ENCODE results near the gene SAMD11.
"Not testable (repeated sequence)": the region's sequence is repeated elsewhere in the genome, so short reads cannot be mapped to it uniquely, and the experiment has no call there.

Gene SAMD11

GRCh38 chr1:946811-947210 is 23.1 kb downstream of the SAMD11 start:
- DNase-seq = not testable (repeated sequence)

- DNase-seq = no peak
Measured at GRCh38 chr1:947958-948357, 24.2 kb downstream of the SAMD11 start.

GRCh38 chr1:950268-950667 is 26.5 kb downstream of the SAMD11 start:
- DNase-seq = no peak

- DNase-seq = no peak
Measured at GRCh38 chr1:950881-951280, 27.2 kb downstream of the SAMD11 start.

- no peak for DNase-seq
Measured at GRCh38 chr1:951364-951763, 27.6 kb downstream of the SAMD11 start.

GRCh38 chr1:952201-952600 is 28.5 kb downstream of the SAMD11 start:
- DNase-seq = no peak

GRCh38 chr1:952603-953002 is 28.9 kb downstream of the SAMD11 start:
- DNase-seq = no peak

- DNase-seq = no peak
Measured at GRCh38 chr1:953524-954320, 30.0 kb downstream of the SAMD11 start.

- DNase-seq = no peak
Measured at GRCh38 chr1:954927-955326, 31.2 kb downstream of the SAMD11 start.

GRCh38 chr1:955474-955873 is 31.8 kb downstream of the SAMD11 start:
- no peak for DNase-seq

GRCh38 chr1:956636-957035 is 32.9 kb downstream of the SAMD11 start:
- DNase-seq = no peak

GRCh38 chr1:958823-959730 is 35.4 kb downstream of the SAMD11 start, which contains the start of gene NOC2L:
NOC2L (minus strand) TSS chr1:959256; CDS start chr1:959240, 16 bp downstream.
- peak; percentile 85 to 93 for DNase-seq

- DNase-seq = no peak
Measured at GRCh38 chr1:959731-960362, 36.1 kb downstream of the SAMD11 start.

- DNase-seq = peak in 1 of 2 experiments; percentile 76
Measured at GRCh38 chr1:960363-961131, 36.8 kb downstream of the SAMD11 start, which contains the start of gene KLHL17. KLHL17 (plus strand) TSS chr1:960584; CDS start chr1:960694, 110 bp downstream.

GRCh38 chr1:961132-961669 is 37.5 kb downstream of the SAMD11 start:
- no peak for DNase-seq

- DNase-seq = no peak
Measured at GRCh38 chr1:962381-963300, 38.9 kb downstream of the SAMD11 start.

GRCh38 chr1:963301-963651 is 39.6 kb downstream of the SAMD11 start:
- DNase-seq = no peak

GRCh38 chr1:963746-964525 is 40.2 kb downstream of the SAMD11 start:
- DNase-seq = no peak

GRCh38 chr1:964691-965525 is 41.2 kb downstream of the SAMD11 start:
- no peak for DNase-seq

All from NCI-H446 (cell line).